GM18507 (cell line): ENCODE data around the gene BICD1.
A peak's percentile ranks its signal among the peaks of the same experiment; 100 is the strongest.
"Not testable (repeated sequence)": the region's sequence is repeated elsewhere in the genome, so short reads cannot be mapped to it uniquely, and the experiment has no call there.

ENCODE experiments used
- DNase-seq: peaks from one replicate; pipeline ENCODE4 v3.0.0; 2011; ENCODE audit warnings: low read depth; ENCODE audit not compliant: insufficient read length; ENCODE audit errors: extremely low spot score
- FAIRE-seq: peaks from 2 replicates; lab custom pipeline; 2011; peaks lifted over from hg19 to GRCh38; lab: Jason Lieb, UNC

The BICD1 gene

GRCh38 chr12:32106517-32107358 lies at the start of gene BICD1:
BICD1 (plus strand) TSS chr12:32106847; CDS start chr12:32107332, 485 bp downstream.
- FAIRE-seq (peak; percentile 63), DNase-seq (peak; percentile 70)

DNA sequence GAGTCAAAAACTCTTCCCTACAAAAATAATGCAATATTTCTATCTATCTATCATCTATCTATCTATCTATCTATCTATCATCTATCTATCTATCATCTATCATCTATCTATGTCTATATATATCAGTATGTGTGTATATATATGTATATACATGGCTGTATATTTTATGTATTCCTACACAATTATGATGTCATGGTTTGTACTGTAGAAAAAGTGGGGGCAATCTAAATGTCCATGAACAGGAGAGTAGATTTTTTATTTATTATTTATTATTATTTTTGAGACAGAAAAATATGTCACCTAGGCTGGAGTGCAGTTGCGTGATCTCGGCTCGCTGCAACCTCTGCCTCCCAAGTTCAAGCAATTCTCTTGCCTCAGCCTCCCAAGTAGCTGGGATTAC lies 45.6 kb upstream of the BICD1 start:
- FAIRE-seq = no peak

GRCh38 chr12:32062881-32063280 lies 43.8 kb upstream of the BICD1 start:
- FAIRE-seq = no peak
- DNase-seq = no peak

More for the DNA sequence above, 45.6 kb upstream of the BICD1 start:
- DNase-seq = no peak

GRCh38 chr12:32063796-32064195 lies 42.9 kb upstream of the BICD1 start:
- DNase-seq (no peak), FAIRE-seq (no peak)

DNA sequence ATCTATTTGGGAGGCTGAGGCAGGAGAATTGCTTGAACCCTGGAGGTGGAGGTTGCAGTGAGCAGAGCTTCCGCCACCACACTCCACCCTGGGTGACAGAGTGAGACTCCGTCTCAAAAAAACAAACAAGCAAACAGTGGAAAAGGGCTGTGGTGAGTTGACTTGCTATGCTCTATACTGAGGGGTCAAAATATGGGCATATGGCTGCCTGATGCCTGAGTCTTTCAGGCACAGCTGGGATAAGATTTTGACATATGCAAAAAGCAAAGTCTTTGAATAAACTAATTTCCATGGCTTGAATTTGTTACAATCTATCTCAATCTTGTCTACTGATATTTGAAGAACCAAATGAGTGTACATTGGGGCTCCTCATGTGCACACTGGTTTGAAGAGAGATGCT lies 40.4 kb upstream of the BICD1 start:
- no peak for FAIRE-seq
- no peak for DNase-seq

DNA sequence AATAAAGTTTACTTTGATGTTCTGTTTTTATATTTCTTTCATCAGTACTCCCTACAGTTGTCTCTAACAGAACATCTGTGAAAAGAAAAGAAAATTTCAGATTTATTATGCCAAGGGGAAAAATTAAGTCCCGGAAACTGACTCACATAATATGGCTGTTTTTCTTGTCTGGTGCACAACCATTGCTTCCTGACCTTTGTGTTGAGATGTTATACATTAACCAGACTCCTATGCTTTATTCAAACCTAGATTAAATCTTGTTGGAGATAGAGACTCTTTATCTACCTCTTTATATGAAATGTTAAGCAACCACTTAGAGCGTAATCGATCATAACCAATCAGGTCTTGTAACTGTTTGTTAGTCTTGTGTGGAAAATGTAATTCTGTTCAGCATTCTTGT lies 37.6 kb upstream of the BICD1 start:
- no peak for FAIRE-seq
- no peak for DNase-seq

- FAIRE-seq (no peak), DNase-seq (no peak)
These were observed 36.9 kb upstream of the BICD1 start for GRCh38 chr12:32069731-32070130.

DNA sequence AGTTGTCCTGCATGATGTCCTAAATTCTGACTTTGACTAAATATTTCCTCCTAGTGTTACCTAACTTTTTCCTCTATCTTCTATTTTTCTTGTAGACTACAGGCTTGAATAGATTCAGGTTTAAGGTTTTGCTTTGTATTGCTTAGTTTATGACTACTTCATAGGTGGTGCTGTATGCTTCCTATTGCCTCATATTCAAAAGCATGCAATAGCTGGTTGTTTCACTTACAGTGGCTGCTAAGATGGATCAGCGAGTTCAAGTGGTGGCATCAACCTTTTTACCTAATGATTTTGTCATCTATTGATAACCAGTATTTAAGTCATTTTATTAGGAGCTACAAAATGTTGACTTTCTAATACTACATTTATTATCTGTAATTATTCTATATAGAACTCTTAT lies 36.3 kb upstream of the BICD1 start:
- FAIRE-seq = no peak
- no peak for DNase-seq

- FAIRE-seq (no peak), DNase-seq (no peak)
These were observed 34.5 kb upstream of the BICD1 start for GRCh38 chr12:32072102-32072501.

DNA sequence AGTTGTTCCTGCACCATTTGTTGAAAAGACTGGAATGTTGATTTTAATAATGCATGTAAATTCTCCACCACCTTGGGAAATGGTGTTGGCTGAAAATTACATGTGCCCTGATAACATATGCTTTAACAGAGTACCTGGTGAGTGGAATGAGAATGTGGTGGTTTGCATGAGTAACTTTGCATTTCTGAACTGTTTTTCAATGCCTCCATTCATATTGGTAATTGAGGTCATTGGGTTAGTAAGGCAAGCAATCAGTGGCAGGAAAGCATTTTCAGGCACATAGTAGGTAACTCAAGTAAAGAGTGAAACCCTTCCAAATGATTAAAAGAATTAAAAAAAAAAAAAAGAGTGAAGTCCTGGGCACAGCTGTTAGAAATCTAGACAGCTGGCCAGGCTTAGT lies 32.2 kb upstream of the BICD1 start:
- no peak for DNase-seq
- no peak for FAIRE-seq

DNA sequence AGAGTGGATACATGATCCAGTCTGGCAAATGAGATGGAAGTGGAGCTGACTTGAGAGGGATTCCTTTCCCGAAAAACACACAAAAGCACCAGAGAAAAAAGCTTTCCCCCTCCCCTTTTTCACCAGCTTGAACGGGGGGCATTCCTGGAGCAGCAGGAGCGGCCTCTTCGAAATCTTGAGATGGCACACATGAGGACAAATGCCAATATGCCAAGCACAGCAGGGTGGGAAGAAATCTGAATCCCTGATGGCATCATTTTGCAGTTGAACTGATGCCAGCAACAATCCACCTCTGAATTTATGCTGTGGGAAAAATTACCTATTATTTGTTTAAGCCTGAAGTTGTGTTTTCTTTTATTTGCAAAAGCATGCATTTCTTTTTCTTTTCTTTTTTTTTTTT lies 29.7 kb upstream of the BICD1 start:
- no peak for DNase-seq
- FAIRE-seq = no peak

GRCh38 chr12:32080435-32080834 lies 26.2 kb upstream of the BICD1 start:
- DNase-seq (no peak), FAIRE-seq (no peak)

DNA sequence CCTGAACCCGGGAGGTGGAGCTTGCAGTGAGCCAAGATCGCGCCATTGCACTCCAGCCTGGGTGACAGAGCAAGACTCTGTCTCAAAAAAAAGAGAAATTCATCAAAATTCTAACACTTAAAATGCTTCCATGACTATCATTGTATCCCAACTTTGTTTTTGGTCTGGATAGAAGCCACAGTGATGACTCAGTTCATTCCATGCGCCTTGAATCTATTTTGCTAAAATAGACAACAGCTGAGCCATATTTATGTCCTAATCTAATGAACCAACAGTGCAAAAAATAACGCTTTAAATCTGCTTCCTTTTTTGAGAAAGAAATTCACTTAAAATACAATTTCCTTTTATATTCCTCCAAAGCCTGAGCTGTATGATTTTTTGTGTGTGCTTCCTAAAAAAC lies 23.2 kb upstream of the BICD1 start:
- no peak for FAIRE-seq
- no peak for DNase-seq

DNA sequence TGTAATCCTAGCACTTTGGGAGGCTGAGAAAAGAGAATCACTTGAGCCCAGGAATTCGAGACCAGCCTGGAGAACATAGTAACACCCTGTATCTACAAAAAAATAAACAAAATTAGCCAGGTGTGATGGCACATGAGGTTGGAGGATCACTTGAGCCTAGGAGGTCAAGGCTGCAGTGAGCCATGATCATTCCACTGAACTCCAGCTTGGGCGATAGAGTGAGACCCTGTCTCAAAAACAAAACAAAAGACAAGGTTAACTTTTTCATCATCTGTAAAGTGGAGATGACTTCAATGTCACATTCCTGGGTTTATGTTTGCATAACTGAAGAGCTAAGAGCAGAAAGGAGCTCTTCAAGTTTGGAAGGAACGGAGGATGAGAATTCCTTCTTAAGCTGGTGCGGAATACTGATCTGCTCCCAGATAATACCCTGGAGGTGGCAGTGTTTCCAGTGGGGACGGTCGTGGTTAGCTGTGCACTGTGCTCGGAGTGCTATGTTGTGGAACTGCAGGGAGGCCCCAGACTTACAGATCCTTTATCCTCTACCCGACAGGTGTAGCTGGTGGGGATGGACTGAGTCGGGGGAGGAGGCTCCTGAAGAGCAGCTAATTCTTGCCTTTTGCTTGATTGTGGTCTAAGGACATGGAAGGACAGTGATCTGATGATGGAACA lies 22.5 kb upstream of the BICD1 start:
- FAIRE-seq (no peak), DNase-seq (no peak)

DNA sequence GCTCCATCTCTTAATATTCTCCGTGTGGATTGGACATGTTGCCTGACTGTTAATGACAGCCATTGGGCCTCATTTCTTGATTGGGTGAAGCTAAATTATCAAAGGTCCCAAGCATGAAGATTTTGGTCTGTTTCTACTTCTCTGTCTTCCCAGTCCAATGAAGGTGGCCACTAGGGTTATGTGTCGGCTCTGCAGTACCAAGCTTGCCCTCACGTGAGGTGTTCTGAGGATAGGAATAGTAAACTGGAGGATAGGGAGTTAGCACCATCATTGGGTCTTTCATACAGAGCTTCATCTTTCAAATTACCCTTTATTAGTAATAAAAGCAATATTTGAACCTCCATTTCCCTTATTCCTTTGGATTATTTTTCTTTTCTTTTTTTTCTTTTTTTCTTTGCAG lies 21.9 kb upstream of the BICD1 start:
- no peak for FAIRE-seq
- DNase-seq = no peak

DNA sequence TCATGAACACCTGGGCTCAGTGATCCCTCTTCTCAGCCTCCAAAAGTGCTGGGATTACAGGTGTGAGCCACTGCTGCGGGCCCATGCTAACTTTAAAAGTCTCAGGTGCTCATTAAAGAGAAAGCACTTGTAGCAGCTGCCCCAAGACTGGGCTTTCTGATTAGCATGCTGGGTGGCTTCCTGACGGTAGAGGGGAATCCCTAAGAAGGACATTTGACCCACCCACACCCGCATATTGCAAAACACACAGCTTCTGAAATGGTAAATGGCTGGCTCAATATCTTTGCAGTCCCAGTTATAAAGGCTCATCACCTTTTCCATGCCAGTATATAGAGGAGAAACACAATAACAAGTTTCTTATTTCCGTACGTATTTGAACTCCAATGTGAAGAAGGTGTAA lies 19.3 kb upstream of the BICD1 start:
- no peak for DNase-seq
- no peak for FAIRE-seq

DNA sequence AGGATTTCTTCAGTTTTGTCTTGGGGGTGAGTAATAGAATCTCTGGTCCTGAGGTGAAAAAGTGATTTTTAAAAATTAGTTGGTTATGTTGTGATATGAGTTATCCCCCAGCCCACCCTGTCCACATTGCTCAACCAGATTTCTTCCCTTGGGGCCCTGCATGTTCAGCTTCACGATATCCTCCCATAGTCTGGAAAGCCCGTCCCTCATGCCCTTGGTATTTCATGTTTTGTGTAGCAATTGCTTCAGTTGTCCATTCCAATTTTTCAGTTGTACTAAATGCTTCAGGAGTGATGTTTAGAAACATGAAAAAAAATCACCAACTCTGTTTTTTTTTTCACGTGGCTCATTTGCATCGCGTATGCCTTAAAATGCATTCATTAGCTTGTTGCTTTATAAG lies 17.5 kb upstream of the BICD1 start:
- DNase-seq (no peak), FAIRE-seq (no peak)

GRCh38 chr12:32089586-32089985 lies 17.1 kb upstream of the BICD1 start:
- no peak for DNase-seq
- FAIRE-seq = no peak

DNA sequence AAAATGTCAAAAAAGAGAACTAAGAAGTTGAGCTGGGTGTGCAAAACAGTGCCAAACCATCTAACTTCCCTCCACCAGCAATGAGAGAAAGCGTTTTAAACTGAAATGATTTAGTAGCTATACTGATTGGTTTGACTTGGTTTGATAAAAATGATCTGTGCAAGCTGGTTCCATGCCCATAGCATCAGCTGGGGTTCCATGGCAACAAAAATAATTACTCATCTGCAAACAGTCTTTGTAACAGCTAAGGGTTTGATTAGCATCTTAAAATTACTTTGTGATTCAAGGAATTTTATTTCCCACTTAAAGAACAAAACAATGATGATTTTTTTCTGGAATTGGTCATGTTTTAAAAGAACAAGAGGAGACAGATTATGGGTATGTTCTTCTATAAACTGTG lies 15.0 kb upstream of the BICD1 start:
- FAIRE-seq = no peak
- DNase-seq = no peak

- DNase-seq = no peak
- FAIRE-seq = no peak
These were observed 8.5 kb upstream of the BICD1 start for GRCh38 chr12:32098112-32098511.

DNA sequence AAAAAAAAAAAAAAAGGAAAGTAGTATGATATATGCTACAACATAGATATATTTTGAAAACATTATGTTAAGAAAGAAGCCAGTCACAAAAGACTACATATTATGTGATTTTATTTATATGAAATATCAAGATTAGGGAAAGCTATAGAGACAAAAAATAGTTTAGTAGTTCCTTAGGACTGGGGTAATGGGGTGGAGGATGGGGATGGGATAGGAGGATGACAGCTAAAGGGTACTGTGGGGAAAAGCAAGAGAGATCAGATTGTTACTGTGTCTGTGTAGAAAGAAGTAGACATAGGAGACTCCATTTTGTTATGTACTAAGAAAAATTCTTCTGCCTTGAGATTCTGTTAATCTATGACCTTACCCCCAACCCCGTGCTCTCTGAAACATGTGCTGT lies 7.4 kb upstream of the BICD1 start:
- FAIRE-seq, DNase-seq: not testable (repeated sequence)
